Measurements from ENCODE around the gene EPB41L4A.

EPB41L4A gene

DNA sequence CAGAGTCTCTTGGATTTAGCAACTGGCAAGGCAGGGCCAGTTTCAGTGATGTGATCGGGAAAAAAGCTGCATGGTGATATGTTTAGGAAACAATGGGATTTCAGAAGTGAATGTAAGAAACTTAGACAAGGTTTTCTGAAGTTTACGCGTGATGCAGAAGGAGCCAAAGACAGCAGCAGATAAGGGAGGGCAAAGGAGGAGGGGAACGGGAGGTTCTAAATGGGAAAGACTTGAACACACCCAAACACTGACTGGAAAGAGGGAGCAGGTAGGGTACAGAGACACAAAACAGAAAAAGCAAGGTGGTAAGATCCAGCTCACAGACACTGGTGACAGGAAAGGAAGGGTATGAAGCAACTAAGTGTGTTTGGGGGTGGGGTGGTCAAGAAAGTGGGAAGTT is 115.4 kb downstream of the EPB41L4A start:
- no peak for DNase-seq

DNA sequence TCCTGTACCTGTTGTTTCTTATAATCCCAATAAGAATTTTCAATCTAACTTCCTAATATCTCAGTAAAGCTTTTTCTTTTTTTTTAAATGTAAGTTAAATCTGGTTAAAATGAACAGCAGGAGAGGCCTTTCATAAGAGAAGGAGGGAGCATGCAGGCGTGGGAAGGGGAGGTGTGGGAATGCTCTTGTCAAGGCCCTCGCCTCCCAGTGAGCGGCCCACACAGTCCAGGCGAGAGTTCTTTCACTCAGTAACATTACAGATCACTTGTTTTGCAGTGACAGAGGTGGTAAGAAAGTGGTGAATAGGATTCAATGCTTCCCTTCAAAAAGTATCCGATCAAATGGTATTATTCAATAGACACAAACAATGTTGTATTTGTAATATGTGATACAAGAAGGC is 125.0 kb downstream of the EPB41L4A start:
- DNase-seq: no peak

DNA sequence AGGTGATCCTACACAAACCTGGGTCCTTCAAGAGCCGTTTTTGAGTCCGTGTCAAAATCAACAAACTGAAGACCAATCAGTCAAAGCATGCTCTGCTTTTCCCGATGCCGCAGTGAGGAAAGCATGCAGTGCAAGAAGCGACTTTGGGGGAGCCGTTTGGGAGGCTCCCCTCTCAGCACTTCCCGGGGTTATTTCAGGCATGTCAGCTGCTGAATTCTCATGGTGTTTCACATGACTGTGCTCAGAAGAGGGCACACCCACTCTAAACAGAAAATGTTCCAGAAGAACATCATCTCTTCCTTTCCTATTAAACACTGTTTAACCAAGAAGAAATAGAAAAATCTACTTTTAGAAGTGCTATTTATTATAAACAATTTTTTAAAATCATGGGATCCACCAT is 125.5 kb downstream of the EPB41L4A start:
- DNase-seq: no peak

DNA sequence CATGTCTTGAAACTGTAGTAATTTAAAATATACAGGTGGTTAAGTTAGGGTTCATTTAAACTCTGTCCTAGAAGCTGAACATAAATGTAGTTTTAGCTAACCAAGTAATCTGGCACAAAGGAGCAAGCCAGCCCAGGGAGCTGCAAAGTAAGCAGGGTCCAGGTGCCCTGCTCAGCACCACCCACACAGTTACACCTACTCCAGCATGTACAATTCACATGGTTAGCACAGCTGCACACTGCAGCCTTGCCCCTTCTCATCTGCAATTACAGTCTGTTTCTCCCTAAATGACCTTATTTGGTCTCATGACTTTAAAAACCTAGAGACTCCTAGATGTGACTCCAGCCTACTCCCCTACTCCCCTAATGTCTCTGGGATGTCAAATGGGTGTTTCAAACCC is 128.4 kb downstream of the EPB41L4A start:
- DNase-seq: no peak

DNA sequence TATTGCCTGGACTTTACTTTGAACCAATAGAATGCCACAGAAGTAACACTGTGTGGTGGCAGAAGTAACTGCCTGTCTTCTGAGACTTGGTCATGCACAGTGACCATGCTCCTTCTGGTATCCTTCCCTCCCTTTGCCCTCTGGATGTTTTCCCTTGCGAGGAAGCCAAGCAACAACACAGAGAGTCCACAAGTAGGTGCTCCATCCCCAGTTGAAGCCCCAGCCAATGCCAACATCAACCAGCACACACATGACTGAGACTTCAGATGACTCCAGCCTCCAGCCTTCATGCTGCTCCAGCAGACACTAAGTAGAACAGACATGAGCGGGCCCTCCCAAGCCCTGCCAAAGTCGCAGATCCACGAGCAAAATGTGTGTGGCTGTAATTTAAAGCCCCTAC is 129.6 kb downstream of the EPB41L4A start:
- DNase-seq: no peak

DNA sequence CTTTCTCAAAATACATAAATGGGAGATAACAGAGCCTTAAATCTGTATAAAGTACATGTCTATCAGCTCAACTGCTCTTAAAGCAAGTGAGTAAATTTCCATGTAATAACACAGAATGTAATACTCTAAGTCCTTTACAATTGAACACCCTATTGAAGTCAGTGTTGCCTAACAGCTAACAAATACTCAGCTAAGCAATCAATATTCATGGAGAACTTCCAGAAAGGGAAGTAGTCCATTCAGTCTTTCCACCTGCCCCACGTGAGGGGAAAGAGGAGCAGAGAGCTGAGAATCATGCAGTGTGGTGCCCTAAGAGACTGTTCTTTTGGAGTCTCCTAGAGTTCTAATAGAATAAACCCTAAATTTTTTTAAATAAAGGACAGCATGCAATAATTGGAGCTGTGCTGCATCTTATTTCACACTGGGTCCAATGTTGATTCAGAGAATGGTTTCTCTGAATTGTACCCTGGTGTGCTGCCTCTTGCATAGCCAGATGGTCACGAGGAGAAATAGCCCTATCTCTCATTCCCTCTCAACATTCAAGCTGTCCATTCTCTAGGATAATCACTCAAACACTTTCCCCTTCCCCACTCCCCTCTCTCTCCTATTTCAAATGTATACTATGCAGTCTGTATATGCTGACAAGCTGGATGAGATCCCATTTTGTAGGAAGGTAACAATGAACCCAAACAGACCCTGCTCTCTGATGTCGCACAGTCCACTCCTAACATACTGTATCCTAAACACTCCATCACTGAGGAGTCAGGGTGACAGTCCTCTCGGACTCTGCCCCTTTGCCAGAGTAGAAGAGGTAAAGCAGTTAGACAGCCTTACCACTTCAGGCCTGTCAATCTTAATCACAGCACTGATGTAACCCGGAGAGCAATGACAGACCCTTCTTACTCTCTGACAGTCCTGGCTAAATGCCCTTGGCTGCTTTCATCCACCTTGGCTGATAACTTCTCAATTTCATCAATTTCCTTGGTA is 134.8 kb downstream of the EPB41L4A start:
- no peak for DNase-seq

DNA sequence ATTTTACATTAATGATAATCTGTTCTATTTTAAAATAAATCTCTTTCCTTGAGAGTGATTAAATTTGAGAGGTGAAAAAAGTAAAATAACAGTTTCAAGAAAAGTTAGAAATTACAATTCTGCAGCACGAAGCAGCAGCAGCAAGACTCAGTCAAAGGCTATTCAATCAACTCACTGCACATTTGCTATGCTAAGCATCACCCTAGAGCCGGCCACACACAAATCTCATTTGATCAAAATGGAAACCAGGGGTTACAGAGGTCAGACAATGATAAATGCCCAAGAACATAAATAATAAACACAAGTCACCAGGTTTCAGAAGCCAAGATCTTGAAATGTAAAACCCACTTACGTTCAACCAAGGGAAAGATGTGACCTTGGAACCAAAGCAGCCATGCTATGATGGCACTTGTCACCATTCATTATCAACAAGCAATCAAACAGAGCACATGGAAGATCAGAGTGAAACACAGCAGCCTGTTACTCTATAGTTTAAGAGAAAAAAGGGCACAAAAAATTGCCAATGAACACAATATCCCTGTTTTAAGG is 136.0 kb downstream of the EPB41L4A start:
- DNase-seq: no peak

DNA sequence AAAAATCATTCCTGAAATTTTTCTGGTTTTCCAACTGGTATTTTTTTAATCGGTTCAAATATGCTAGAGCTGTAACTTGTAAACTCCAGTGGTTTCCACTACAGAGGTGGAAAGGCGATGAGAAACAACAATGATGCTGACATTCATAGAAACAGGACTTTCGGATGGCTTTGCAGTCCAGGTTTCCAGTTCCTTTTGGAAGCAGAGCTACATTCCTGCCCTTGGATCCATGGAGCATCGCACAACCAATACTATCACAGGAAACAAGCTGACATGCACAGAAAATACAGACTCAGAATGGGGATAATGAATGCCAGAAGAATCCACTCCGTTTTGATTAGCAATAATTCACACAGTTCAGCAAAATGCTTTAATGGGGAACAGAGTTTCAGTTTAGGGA is 140.0 kb downstream of the EPB41L4A start:
- DNase-seq: no peak

DNA sequence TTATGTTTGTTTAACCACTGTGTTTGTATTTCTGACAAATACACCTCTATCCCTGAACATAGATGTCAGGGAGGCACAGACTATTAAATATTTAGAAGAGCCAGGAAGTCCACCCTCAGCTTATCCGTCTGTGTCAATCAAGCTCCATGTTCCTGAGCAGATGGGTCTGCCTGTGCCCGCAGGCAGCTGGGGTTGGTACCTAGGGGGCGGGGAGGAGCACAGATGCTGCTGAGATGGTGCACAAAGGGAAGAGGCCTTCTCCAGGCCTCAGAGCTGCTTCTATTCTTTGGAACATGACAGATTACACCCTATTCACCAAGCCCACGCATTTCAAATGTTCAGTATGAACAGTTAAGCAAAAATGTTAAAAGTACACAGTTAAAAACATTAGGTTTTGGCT is 142.1 kb downstream of the EPB41L4A start:
- no peak for DNase-seq

DNA sequence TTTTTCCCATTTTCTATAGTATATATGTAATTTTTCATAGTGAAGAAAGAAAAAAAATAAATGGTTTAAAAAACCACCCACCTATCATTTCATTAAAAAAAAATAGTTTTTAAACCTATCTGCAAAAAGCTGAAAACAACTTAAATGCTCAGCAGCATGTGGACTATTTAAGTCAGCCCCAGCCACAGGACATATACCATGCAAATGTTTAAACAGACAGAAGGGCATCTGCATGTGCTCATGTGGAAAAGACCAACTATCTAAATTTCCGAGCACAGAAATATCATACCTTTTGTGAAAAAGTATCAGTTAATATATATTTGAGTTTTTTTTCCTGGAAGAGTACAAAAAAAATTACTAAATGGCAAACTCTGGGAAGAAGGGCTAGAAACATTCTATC is 143.4 kb downstream of the EPB41L4A start:
- DNase-seq: no peak

DNA sequence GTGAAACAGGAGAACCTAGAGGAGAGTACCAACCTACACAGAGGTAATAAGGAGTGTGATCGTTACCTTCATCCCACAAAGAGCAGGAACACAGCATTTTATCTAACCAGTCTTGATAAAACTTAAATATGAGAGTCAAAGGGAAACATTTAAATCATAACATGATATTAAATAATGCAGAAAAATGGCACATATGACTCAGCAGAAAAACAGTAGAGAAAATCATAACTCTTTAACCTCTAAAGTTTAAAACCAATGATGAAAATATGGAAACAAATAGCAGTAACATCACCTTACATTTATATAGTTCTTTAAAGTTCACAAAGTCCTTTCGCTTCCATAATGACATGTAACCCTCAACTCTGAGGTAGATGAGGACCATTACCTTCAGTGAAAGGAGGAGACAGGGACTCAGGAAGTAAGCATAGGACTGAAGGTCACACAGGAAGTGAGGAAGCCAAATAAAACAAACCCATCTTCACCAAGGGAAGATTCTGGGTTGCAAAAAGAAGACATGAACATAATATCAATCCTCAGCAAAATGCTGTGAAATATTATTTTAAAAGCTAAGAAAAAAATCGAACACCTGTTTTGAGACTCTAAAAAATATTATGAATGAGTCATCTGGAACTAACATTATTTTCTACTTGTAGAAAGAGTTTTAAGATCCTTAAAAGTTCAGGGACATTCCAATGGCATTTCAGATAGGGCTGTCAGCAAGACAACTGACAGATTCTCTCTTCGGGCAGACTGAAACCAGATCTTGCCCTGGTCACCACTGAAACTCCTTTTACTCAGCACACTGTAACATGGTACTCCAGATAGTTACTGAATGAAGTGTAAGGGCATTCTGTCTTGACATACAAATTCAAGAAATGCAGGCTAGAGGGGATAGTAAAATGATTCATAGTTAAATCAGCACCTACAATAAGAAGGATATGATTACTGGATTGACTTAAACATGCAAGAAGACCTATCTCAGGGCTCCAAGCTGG is 148.5 kb downstream of the EPB41L4A start:
- no peak for DNase-seq

DNA sequence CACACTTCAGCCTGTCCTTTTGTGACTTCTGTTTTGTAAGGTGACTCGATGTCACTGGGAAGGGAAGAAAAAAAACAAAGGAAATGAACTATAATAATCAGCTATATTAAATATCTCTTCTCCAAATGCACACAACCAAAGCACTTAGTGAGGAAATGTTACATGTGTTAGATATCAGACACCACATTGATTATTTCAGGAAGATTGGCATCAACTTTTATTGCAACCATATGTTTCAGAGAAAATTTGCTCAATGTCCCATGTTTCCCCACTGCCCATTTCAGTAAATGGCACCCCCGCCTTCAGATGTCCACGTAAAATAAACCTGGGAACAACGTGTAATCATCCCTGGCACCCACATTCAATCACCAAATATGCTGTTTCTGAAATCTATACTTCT is 151.8 kb downstream of the EPB41L4A start:
- DNase-seq: no peak

DNA sequence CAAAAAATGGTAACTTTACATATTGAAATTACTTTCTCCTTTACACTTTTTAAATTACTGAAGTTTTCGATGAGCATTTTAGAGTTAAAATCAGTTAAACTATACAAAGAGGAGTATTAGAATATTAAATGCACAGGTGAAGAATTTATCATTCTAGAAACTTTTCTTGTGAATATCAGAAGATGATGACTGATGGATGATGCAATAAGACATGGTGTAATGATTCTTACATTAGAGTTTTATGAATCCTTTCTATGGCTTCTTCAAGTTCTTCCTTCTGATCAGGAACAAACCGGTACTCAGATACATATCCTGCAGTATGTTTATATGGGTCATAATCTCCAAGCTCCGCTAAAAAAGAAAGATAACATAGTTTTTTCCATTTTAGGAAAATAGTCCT is 154.4 kb downstream of the EPB41L4A start:
- no peak for DNase-seq

DNA sequence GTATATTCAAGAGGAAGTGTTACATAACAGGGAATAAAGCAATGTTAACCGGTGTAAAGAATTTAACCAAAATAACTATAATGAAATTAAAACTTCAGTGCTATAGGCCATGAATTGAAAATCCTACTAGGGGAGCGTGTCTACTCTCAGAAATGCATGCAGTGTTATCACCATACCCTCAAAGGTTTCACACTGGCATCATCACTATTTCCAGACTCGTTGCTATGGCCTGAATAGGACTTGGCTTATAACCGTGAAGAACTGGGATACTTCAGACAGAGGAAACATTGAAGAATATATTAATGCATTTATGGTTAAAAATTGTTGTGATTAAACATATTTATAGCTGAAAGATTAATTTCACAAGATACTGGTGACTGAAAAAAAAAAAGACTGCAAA is 154.9 kb downstream of the EPB41L4A start:
- DNase-seq: no peak

DNA sequence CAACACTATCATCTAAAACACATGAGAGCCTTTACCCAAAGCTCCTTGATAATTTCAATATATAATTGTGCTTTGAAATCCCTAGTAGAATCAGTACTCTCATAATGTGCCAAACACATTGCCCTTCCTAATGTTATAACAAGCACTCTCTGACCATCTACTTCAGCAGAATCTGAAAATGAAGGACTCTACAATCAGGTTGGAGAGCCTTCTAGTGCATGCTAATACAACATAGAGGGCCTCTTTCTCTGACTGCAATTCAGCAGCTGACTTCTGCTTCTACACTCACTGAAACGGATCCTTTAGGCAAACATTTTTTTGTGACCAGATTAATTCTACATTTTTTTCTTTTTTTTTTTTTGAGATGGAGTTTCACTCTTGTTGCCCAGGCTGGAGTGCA is 155.6 kb downstream of the EPB41L4A start:
- no peak for DNase-seq

DNA sequence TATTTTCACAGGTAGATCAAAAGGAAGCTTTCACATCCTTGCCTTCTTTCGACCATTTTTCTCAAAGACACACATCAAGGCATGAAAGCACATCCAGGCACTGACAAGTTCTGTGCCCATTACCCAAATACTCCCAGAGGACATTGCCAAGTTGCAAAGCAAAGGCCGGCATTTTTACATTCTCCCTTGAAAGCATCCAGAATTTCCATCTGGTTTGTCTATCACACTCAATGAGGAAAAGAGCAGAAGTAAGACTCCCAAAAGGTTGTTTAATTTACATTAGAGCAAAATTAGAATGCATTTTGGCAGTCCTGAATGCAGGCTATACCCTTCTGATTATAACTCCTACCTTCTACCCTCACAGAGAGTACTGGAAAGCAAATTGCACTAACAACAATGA is 160.5 kb downstream of the EPB41L4A start:
- DNase-seq: no peak

DNA sequence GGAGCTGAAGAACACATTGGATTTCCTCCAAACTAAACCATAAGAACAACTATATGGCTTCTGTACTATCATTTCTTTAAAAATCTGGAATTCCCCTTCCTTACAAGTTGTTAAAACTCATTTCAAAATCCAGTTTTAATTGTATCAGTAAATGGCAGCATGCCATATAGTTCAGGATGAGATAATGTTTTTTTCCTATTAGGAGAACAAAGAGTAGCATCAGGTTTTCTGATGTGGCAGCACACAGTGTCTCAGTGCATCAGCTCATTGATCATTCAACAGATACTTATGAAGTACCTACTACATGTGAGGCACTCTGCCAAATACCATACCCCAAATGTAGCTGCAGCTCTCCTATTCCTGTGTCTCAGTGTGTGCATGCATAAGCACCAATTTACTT is 161.1 kb downstream of the EPB41L4A start:
- DNase-seq: no peak

DNA sequence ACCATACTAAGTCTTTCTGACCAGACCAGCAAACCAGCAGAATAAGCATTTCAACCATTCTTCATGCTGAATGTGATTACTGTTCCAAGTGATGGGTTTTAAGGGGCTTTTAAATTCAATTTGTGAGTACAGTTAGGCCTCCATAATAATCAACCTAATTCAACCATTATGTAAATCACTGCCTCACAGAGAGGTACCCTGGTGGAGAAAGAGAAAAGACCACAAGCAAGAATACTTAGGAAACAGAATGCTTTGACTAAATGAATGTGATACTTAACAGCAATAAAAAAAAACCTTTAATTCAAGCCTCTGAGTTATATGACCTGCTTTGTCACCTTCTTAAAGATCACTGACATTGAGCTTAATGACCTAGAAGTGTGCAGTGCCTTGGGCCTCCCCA is 162.1 kb downstream of the EPB41L4A start:
- no peak for DNase-seq

DNA sequence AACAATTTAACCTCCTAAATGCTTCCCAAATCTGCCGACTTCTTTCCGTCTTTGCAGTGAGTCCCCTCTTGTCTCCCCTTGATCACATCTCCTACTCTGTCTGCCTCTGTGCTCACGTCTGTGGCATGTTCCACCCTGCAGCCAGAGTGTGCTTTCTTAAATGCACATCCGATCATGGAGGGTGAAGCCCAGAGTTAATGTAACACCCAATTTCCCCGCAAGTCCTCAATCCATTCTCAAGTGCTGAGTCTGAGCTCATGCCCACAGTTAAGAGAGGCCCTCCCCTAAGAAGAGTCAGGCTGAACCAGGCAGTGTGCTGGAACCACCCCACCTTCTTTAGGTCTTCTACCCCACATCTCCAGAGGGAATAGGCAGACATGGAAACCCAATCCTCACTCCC is 164.8 kb downstream of the EPB41L4A start:
- no peak for DNase-seq

DNA sequence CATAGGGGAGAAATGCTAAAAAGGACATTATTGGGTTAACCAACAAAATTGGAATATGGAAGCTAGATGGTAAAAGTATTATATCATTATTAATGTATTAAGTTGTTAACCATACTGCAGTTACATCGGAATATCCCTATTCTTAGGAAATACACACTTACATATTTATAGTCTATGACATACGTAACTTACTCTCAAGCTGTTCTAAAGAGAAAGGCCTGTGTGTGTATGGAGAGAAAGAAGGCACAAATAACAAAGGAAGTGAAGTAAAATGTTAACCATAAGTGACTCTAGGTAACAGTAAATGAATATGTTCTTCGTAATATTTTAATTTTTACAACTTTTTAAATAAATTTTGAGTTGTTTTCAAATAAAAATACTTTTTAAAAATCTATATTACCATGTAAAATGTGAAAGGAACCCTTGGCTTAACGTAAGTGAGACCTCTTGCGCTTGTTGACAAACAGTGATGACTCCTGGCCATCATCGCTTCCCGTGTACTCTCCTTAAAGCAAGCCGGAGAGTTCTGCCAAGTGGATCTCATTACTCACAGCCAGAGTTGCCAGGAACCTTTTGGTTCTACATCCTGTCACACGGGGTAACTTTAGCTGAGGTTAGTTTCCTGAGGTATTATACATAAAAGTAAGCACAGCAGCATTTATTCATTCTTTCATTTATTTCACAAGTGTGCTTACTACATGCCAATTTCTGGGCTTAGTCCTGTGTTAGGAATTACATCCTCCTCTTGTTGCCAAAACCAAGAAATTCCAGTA is 165.4 kb downstream of the EPB41L4A start:
- DNase-seq: no peak

DNA sequence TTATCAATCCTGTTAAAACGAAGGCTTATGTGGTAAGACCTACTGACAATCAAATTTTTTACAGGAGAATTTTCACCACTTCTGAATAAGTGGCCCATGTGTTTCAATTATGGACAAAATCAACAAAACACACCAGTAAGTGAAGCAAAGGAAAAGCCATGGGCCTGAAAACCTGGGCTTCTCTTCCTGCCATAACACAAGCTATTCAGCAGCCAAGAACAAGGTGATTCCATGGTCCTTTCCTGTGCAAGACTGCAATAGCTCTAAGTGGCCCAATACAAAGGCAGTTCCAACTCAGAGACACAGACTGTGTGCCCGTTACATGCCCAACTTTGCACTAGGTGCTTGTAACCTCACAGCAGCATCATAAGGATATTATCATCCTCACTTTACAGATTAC is 168.5 kb downstream of the EPB41L4A start:
- no peak for DNase-seq

DNA sequence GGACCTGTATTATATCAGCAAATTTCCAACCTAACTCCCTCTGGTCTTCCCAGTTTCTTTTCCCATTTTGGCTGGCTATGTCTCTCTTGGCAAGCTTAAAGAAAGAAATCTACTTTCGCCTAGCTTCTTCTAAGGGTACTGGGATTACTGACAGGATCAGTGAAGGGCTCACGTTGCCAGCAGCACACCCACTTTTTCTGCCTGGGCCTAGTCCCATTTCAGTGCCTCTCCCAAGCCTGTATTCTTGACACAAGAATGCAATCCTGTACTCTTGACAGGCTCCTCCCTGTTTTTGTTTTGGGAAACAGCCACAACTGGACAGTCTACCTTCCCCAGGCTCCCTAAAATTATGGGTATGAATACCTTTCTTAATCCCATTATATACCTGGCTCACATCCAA is 170.5 kb downstream of the EPB41L4A start:
- no peak for DNase-seq

DNA sequence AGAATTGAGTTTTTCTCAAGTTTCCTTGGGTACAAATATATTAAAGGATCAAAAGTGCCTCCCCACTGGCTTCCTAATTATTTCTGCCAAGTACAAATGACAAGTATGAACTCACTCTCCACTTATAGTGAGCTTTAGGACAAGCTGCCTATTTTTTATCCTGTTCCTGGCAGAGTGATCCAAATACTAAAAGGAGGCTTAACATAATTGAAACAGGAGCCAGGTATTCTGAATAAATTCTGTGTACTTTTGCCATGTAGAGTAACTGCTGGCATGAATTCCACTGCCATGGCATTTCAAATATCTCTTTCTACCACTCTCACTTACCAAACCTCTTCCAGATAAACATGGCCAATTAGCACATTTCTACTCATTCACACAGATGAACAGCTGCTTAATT is 171.1 kb downstream of the EPB41L4A start:
- no peak for DNase-seq

Data from stimulated activated CD4-positive, alpha-beta T cell treated with anti-CD3 and anti-CD28 coated beads, Interleukin-2, amount 100 ng/mL, for 48 hours (primary cell).